Esophagus muscularis mucosa (tissue), 4 donors: ENCODE measurements around the gene G2E3. TPM values are rescaled to one million over a fixed set of nuclear protein-coding genes. Genes with fewer than 3 reads are reported as not detected.
"Not testable (repeated sequence)": the region's sequence is repeated elsewhere in the genome, so short reads cannot be mapped to it uniquely, and the experiment has no call there.

Source experiments
- DNase-seq: peaks from one replicate; pipeline ENCODE4 v3.0.0-alpha.2; 2017; ENCODE audit errors: extremely low spot score
- H3K27ac ChIP-seq, 4 donors: fragments of 200-600 bp; sonication (generic); replicated peaks in 1 of 4; 1 replicate in 3 of 4; 2 replicates in 1 of 4; pipeline ENCODE4 v1.5.1; 2016 to 2019; ENCODE audit warnings: mild to moderate bottlenecking in 1 of 4
- H3K27me3 ChIP-seq, 4 donors: fragments of 200-600 bp; sonication (generic); one replicate each; pipeline versions ENCODE4 v1.5.1 to v1.6.0; 2016 to 2019
- H3K36me3 ChIP-seq, 4 donors: fragments of 200-600 bp; sonication (generic); one replicate each; pipeline ENCODE4 v1.5.1; 2016 to 2019
- H3K4me1 ChIP-seq, 4 donors: fragments of 200-600 bp; sonication (generic); one replicate each; pipeline ENCODE4 v1.5.1; 2016 to 2019
- H3K4me3 ChIP-seq, 4 donors: fragments of 200-600 bp; sonication (generic); 1 replicate in 2 of 4; 2 replicates in 2 of 4; pipeline ENCODE4 v1.5.1; 2016 to 2019; ENCODE audit warnings: mild to moderate bottlenecking in 4 of 4, moderate library complexity in 1 of 4
- H3K9me3 ChIP-seq, 4 donors: fragments of 200-600 bp; sonication (generic); 1 replicate in 3 of 4; 2 replicates in 1 of 4; pipeline ENCODE4 v1.5.1; 2016 to 2019
- EP300 ChIP-seq: sonication (generic); formaldehyde crosslinking; IDR thresholded peaks from one replicate; pipeline ENCODE4 v1.6.1; 2017; ENCODE audit warnings: antibody characterized with exemption
- POLR2A ChIP-seq: fragments of 450-650 bp; IDR thresholded peaks from one replicate; pipeline ENCODE4 v1.6.1; 2017; ENCODE audit warnings: antibody characterized with exemption, moderate library complexity, mild to moderate bottlenecking, low read depth
- POLR2AphosphoS5 ChIP-seq, 2 donors: sonication (generic); formaldehyde crosslinking; IDR thresholded peaks; one replicate each; pipeline ENCODE4 v1.6.1; 2017; ENCODE audit warnings: antibody characterized with exemption in 2 of 2
- WGBS: methylation state at CpG from one replicate; pipeline ENCODE4 v1.1.5; 2018; 5-methylcytosine and 5-hydroxymethylcytosine counted together
- intact Hi-C: fragments of 100-400 bp; cut with DNase I; formaldehyde crosslinking; loops from one replicate; pipeline ENCODE4 v1.15.1; 2023
- total RNA-seq, 4 donors: library from RNA; depleted of rRNA; stranded (reverse); fragments of >200 nt; gene quantifications; one replicate each; pipeline versions ENCODE4 v1.1.0 to v1.2.1, GENCODE V29; 2016
- TF ChIP-seq, protein P1 (sequence below), 3 experiments: fragments of 200-600 bp in 2 of 3; fragments of 450-650 bp in 1 of 3; sonication (generic) in 2 of 3; IDR thresholded peaks; one replicate each; pipeline ENCODE4 v1.5.1; 2017 to 2019; ENCODE audit warnings: antibody characterized with exemption in 3 of 3, mild to moderate bottlenecking in 2 of 3, moderate library complexity in 1 of 3

Gene G2E3
- total RNA-seq, 4 donors from 2014 or later: 6.7 to 10.0 (median 8.9) TPM

DNA sequence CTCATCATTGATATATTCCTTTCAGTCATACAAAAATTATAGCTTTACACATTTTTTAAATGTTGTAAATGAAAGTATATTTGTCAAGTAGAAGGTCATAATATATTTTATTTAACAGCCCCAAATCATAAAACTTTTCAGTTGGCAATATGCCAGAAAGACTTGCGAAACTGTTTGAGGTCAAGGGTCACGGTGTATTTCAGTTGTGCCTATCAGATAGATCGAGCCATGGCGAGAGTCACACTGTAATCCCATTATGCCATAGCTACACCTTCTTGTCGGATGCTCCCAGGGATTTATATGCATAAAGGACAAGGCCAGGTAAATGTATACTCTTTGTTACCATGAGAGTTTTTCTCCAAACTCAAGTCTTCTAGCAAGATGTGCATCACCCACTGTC, 26.7 kb upstream of the G2E3 start:
- Histone ChIP-seq H3K9me3 (no peaks in the 10 kb centered on the region), H3K27ac (no peak overlapping the region), H3K4me3 (no peak overlapping the region), H3K4me1 (no peaks in the 10 kb centered on the region), H3K36me3 (no peaks in the 10 kb centered on the region), H3K27me3 (no peaks in the 10 kb centered on the region)
- no peak for DNase-seq
- intact Hi-C loops: no loop called here
- WGBS: 89% methylated on average over 5 of the region's 5 CpGs
- TF ChIP-seq POLR2A (no peak), EP300 (no peak), POLR2AphosphoS5 (IDR thresholded peaks at IDR 0.05) (no peak)
- TF ChIP-seq, protein P1, sequence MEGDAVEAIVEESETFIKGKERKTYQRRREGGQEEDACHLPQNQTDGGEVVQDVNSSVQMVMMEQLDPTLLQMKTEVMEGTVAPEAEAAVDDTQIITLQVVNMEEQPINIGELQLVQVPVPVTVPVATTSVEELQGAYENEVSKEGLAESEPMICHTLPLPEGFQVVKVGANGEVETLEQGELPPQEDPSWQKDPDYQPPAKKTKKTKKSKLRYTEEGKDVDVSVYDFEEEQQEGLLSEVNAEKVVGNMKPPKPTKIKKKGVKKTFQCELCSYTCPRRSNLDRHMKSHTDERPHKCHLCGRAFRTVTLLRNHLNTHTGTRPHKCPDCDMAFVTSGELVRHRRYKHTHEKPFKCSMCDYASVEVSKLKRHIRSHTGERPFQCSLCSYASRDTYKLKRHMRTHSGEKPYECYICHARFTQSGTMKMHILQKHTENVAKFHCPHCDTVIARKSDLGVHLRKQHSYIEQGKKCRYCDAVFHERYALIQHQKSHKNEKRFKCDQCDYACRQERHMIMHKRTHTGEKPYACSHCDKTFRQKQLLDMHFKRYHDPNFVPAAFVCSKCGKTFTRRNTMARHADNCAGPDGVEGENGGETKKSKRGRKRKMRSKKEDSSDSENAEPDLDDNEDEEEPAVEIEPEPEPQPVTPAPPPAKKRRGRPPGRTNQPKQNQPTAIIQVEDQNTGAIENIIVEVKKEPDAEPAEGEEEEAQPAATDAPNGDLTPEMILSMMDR (IDR thresholded peaks at IDR 0.05): no peak

DNA sequence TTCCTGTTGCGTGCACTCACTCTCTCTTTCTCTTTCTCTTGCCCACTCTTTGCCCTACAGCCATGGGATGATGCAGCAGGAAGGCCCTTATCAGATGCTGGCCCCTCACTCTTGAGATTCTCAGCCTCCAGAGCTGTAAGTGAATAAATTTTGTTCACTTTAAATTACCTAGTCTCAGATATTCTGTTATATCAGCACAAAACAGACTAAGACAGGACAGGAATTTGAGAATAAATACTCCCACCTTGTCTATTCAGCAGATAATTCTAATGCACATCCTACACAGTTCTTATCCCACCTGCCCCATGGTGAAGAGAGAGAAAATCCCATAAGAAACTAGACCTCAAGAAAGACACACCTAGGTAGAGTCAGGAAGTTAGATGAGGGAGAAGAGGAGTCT, 25.8 kb upstream of the G2E3 start:
- no peaks in the 10 kb centered on the region for H3K27me3 ChIP-seq
- no peaks in the 10 kb centered on the region for H3K9me3 ChIP-seq
- no peaks in the 10 kb centered on the region for H3K4me1 ChIP-seq
- no peak for DNase-seq
- no peaks in the 10 kb centered on the region for H3K36me3 ChIP-seq
- TF ChIP-seq EP300 (no peak), POLR2A (no peak), POLR2AphosphoS5 (IDR thresholded peaks at IDR 0.05) (no peak)
- TF ChIP-seq, protein P1 (IDR thresholded peaks at IDR 0.05): no peak
- intact Hi-C loops: no loop called here
- H3K4me3 ChIP-seq: no peak overlapping the region
- no peak overlapping the region for H3K27ac ChIP-seq
- 100% methylated on average over 1 of the region's 1 CpG for WGBS

DNA sequence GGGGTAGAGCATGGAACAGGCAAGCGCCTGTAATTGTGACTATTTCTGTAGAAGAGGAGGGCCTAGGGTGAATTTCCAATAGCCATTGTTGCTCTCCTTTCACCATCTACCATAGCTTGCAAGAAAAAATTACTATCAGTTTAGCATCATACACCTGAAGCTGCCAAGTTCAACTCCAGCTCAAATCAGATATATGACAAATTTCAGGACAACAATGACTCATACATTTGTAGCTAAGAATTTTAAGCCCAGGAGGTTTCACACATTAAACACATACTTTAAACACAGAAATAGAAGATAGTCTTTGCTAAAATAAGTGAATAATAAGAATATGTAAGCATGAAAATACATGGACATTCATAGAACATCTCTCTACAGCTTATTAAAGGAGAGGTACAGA, 17.6 kb upstream of the G2E3 start:
- intact Hi-C loops: no loop called here
- no peaks in the 10 kb centered on the region for H3K36me3 ChIP-seq
- no peak overlapping the region for H3K4me3 ChIP-seq
- no peaks in the 10 kb centered on the region for H3K4me1 ChIP-seq
- no peak overlapping the region for H3K27ac ChIP-seq
- H3K9me3 ChIP-seq: no peaks in the 10 kb centered on the region
- H3K27me3 ChIP-seq: no peaks in the 10 kb centered on the region
- no peak for TF ChIP-seq EP300
- TF ChIP-seq, protein P1 (IDR thresholded peaks at IDR 0.05): no peak
- no peak for TF ChIP-seq POLR2AphosphoS5 (IDR thresholded peaks at IDR 0.05)
- TF ChIP-seq POLR2A: no peak
- 84% methylated on average over 1 of the region's 1 CpG for WGBS
- no peak for DNase-seq

DNA sequence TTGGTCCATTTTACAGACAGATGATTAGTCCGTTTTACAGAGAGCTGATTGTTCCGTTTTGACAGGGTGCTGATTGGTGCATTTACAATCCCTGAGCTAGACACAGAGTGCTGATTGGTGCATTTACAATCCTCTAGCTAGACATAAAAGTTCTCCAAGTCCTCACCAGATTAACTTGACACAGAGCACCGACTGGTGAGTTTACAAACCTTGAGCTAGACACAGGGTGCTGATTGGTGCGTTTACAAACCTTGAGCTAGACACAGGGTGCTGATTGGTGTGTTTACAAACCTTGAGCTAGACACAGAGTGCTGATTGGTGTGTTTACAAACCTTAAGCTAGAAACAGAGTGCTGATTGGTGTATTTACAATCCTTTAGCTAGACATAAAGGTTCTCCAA, 12.2 kb upstream of the G2E3 start:
- WGBS: 95% methylated on average over 4 of the region's 4 CpGs
- H3K27ac ChIP-seq, H3K9me3 ChIP-seq, H3K4me1 ChIP-seq, H3K27me3 ChIP-seq, intact Hi-C loops, DNase-seq, H3K4me3 ChIP-seq, H3K36me3 ChIP-seq: not testable (repeated sequence)

DNA sequence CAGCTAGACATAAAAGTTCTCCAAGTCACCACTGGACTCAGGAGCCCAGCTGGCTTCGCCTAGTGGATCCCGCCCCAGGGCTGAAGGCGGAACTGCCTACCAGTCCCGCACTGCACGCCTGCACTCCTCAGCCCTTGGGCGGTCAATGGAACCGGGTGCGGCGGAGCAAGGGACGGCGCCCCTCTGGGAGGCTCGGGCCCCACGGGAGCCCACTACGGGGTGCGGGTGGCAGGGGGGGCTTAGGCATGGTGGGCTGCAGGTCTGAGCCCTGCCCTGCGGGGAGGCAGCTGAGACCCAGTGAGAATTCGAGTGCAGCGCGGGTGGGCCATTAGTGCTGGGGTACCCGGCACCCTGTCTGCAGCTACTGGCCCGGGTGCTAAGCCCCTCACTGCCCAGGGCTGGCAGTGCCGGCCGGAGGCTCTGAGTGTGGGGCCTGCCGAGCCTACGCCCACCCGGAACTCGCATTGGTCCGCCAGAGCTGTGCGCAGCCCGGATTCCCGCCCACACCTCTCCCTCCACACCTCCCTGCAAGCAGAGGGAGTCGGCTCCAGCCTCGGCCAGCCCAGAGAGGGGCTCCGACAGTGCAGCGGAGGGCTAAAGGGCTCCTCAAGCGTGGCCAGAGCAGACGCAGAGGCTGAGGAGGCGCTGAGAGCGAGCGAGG, 11.4 kb upstream of the G2E3 start:
- Histone ChIP-seq H3K27ac (no peak overlapping the region), H3K9me3 (no peaks in the 10 kb centered on the region), H3K4me3 (no peak overlapping the region), H3K4me1 (no peaks in the 10 kb centered on the region), H3K27me3 (peaks cover 0 to 7% (median 0%) of the 10 kb centered on the region in 4 donors), H3K36me3 (no peaks in the 10 kb centered on the region)
- DNase-seq: no peak
- WGBS: 93% methylated on average over 23 of the region's 40 CpGs
- intact Hi-C loops: no loop called here
- no peak for TF ChIP-seq POLR2AphosphoS5 (IDR thresholded peaks at IDR 0.05)
- TF ChIP-seq, protein P1 (IDR thresholded peaks at IDR 0.05): no peak
- no peak for TF ChIP-seq POLR2A
- TF ChIP-seq EP300: no peak
